Activated T-cell treated with anti-CD3 and anti-CD28 coated beads, Interleukin-2, amount 50 U/mL, for 1 hour (primary cell): ENCODE measurements around the gene PLCB4.

Experiments used
- DNase-seq: peaks from one replicate; pipeline ENCODE4 v3.0.0-alpha.2; 2020

Gene PLCB4

DNA sequence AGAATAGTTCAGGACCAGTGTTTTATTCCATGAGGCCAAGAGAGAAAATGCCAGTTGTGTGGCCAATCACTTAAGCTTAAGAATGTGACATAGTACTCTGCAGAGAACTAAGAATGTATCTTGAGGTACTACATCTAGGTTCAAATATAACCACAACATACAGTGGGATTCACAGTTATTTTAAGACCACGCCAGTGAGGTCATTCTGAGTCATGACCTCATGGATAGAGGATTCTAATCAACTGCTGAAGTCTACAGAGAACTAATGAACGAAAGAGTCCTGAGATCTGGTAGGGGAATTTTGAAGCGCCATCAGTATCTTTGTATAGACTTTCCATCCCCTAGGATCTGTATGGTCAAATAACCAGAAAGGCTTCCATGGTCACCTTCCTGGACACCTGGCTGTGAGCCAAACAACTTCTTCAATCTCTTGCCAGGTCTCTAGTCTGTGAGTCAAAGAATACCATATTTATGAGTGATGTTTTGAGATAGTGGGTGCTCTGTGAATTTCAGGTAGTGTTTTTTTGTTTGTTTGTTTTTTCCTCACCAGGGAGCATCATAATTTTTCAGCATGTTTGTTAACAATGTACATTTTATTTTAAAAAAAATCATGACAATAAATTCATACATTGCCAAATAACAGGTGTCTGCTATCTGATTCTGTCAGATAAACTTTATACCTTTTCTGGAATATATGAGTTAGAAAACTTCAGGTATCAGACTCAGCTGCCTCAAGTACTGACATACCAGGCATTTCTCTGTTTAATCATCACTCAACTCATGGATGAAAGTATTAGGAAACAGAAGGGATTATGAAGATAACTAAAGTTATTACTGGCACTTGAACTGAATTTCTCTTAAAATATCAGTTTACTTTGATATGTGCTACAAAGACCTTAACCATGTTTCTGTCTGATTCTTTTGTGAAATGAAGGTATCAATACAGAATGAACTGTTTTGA is 217.9 kb downstream of the PLCB4 start:
- no peak for DNase-seq

- DNase-seq = no peak
Observed at GRCh38 chr20:9287826-9288225, 218.9 kb downstream of the PLCB4 start.

DNA sequence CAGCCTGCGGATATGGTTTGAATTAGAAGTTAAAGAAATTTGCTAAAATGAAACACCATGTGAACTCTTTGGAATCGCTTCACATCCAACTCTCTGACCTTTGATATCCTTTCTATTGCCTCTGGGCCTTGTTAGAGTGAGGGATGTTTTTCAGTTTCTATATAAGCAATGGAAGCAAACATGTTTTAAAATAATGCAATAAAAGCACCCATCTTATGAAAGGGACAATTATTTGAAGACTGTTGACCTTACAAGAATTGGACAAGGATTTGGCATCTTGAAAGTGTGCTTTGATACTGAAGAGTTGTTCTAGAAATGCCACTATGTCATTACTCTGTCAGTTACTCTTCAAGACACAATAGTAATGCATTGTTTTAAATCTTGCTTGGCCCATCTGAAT is 221.4 kb downstream of the PLCB4 start:
- DNase-seq = no peak

- no peak for DNase-seq
Observed at GRCh38 chr20:9293145-9293544, 224.3 kb downstream of the PLCB4 start.

- DNase-seq = no peak
Observed at GRCh38 chr20:9294041-9294440, 225.2 kb downstream of the PLCB4 start.

GRCh38 chr20:9298906-9299305 is 230.0 kb downstream of the PLCB4 start:
- no peak for DNase-seq

- no peak for DNase-seq
Observed at GRCh38 chr20:9300080-9300479, 231.2 kb downstream of the PLCB4 start.

DNA sequence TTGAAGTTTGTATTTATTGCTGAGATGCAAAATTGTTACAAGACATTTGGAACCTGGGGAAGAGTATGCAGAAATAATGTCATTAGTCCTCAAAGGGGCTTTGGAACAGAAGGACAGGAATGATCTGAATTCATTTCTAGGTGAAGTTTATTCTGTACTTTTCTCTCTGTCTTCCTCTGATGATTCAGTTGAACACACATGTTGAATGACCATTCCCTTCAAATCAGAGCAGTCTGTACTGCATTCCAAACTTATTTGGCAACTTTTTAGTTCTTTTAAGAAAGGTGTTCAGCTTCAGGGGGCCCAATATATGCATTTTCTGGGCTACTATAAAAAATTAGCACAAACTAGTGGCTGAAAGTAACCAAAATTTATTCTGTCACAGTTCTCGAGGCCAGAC is 231.6 kb downstream of the PLCB4 start:
- no peak for DNase-seq

GRCh38 chr20:9301129-9302090 is 232.5 kb downstream of the PLCB4 start:
- DNase-seq = no peak

DNA sequence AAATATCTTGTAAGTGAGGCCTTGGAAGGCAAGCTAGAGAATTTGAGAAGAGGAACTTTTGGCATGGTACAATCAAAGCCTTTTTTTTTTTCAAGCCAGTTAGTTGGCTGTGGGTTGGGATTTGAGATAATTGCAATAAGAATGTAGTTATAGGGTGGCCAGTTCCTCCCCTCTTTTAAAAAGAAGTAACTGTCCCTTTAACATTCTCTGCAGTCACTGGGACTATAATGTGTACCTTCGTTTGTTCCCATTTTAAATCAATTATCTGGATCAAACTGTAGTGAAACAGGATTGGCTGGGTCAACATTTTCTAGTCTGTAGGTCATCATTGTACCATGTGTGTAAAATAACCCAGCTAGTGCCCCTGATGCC is 233.2 kb downstream of the PLCB4 start:
- no peak for DNase-seq

GRCh38 chr20:9306521-9306920 is 237.6 kb downstream of the PLCB4 start:
- DNase-seq = no peak

GRCh38 chr20:9308056-9308455 is 239.2 kb downstream of the PLCB4 start:
- DNase-seq = no peak

DNA sequence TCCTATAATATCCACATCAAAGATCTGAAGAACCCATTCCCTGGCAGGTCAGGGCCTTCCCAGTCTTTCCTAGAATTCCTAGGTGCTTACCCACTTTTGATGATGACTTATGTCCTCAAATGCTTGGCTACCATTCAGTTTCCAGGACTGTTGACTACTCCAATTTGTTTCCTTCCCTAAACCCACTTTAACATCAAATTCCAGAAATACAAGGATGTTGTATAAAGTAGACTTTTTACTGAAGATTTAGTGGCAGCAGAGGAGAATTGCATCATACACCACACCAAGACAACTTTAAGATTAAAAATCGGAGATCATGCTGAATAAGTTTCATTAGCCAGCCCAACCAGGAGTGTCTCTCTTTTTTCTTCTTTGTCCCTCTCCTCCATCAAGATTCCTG is 242.2 kb downstream of the PLCB4 start:
- DNase-seq = no peak

GRCh38 chr20:9319687-9320384 is 250.9 kb downstream of the PLCB4 start:
- no peak for DNase-seq

GRCh38 chr20:9321007-9321406 is 252.1 kb downstream of the PLCB4 start:
- no peak for DNase-seq

DNA sequence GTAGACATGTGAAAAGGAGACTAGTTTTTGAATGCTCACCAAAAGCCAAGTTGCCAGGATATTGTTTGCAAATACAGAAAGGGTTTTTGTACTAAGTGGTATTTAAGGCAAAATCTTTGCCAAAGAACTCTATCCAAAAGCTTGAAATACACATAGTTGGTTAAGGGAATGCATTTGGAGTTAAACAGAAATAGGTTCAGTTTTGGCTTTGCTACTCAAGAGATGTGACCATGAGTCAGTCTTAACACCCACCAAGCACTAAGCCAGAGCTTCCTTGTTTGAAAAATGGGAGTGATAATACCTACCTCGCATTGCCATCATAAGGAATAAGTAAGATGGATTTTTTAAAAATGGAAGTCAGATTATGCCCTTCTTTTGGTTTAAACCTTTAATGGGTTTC is 253.8 kb downstream of the PLCB4 start:
- no peak for DNase-seq

DNA sequence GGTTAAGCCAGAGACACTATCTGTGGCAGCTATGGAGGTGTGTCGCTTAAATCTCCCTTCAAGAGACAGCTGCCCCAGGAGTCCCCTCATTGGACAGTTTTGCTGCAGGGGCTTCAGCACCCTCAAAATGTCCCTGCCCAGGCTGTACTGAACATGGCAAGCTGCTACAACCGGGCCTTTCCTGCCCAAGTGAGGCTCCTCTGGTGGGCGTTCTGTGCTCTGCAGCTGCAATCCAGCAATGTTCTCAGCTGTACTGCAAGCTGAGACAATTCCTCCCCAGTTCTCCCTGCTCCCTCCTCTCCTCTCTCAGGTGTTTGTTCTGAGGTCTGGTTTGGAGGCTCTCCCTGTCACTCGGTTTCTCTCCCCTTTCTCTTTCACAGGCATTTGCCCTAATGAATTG is 254.7 kb downstream of the PLCB4 start:
- DNase-seq = no peak

GRCh38 chr20:9329355-9330101 is 260.6 kb downstream of the PLCB4 start:
- DNase-seq = no peak

GRCh38 chr20:9330151-9330550 is 261.3 kb downstream of the PLCB4 start:
- no peak for DNase-seq

- no peak for DNase-seq
Observed at GRCh38 chr20:9331707-9332435, 263.0 kb downstream of the PLCB4 start.

GRCh38 chr20:9332791-9333479 is 264.0 kb downstream of the PLCB4 start:
- no peak for DNase-seq
